K562 (cell line): ENCODE results near the gene SSH3. TPM values are rescaled to one million over a fixed set of nuclear protein-coding genes. Genes with fewer than 3 reads are reported as not detected.
A peak's percentile ranks its signal among the peaks of the same experiment; 100 is the strongest.

Experiments
- CEBPZ ChIP-seq: fragments of 150-350 bp; IDR thresholded peaks from 2 replicates; pipeline ENCODE4 v1.6.1; 2014; ENCODE audit warnings: low read depth, mild to moderate bottlenecking, low read length, borderline replicate concordance
- CREM ChIP-seq: IDR thresholded peaks from 2 replicates; pipeline ENCODE4 v1.6.1; 2014; ENCODE audit warnings: antibody characterized with exemption, low read depth
- CXXC5 ChIP-seq: fragments of 250-450 bp; sonication (Bioruptor Pico); IDR thresholded peaks from 2 replicates; pipeline ENCODE4 v1.8.0; 2022; ENCODE audit warnings: inconsistent platforms, mild to moderate bottlenecking, moderate library complexity
- EHMT2 ChIP-seq: fragments of 450-650 bp; IDR thresholded peaks from 2 replicates; pipeline ENCODE4 v1.6.1; 2018; ENCODE audit warnings: antibody characterized with exemption
- GABPB1 ChIP-seq: sonication (generic); formaldehyde crosslinking; IDR thresholded peaks from 2 replicates; pipeline ENCODE4 v1.8.0; 2022; ENCODE audit warnings: mild to moderate bottlenecking, missing genetic modification reagents
- GATAD2B ChIP-seq: fragments of 450-650 bp; IDR thresholded peaks from 2 replicates; pipeline ENCODE4 v1.6.1; 2017; ENCODE audit warnings: mild to moderate bottlenecking, borderline replicate concordance
- JUNB ChIP-seq: fragments of 450-650 bp; formaldehyde crosslinking; conservative IDR thresholded peaks from 2 replicates; pipeline ENCODE4 v1.4.0; 2020; ENCODE audit warnings: mild to moderate bottlenecking
- JUND ChIP-seq, 2 experiments: IDR thresholded peaks; 2 replicates in 1 of 2; 3 replicates in 1 of 2; pipeline ENCODE4 v1.6.1; 2011; ENCODE audit warnings: borderline replicate concordance in 2 of 2, low read depth in 2 of 2, low read length in 2 of 2, improper control_type of control experiment in 1 of 2, missing biosample characterization in 1 of 2, missing genetic modification characterization in 1 of 2, missing genetic modification reagents in 1 of 2
- MBD2 ChIP-seq: sonication (generic); IDR thresholded peaks from 2 replicates; pipeline ENCODE4 v1.6.1; 2016; ENCODE audit warnings: low read depth, borderline replicate concordance
- NR2C1 ChIP-seq, 2 experiments: fragments of 450-650 bp; IDR thresholded peaks; 2 replicates each; pipeline ENCODE4 v1.6.1; 2017; ENCODE audit warnings: mild to moderate bottlenecking in 2 of 2, antibody characterized with exemption in 1 of 2, inconsistent platforms in 1 of 2, missing compliant biosample characterization in 1 of 2, missing genetic modification characterization in 1 of 2
- RNF2 ChIP-seq: sonication (generic); IDR thresholded peaks from 2 replicates; pipeline ENCODE4 v1.6.1; 2016
- SRF ChIP-seq, 2 experiments: fragments of 250-450, 450-650 bp in 1 of 2; sonication (Bioruptor Pico) in 1 of 2; sonication (generic) in 1 of 2; formaldehyde crosslinking; IDR thresholded peaks; 2 replicates each; pipeline versions ENCODE4 v1.5.0 to v1.5.1; 2020 to 2022; ENCODE audit warnings: mild to moderate bottlenecking in 1 of 2, missing genetic modification reagents in 1 of 2
- ZFP1 ChIP-seq: fragments of 450-650 bp; formaldehyde crosslinking; IDR thresholded peaks from 2 replicates; pipeline ENCODE4 v1.4.0; 2020; ENCODE audit warnings: mild to moderate bottlenecking, mixed read lengths
- ZNF431 ChIP-seq: sonication (generic); formaldehyde crosslinking; IDR thresholded peaks from 2 replicates; pipeline ENCODE4 v1.8.0; 2022; ENCODE audit warnings: mild to moderate bottlenecking, missing genetic modification reagents
- ZNF445 ChIP-seq: fragments of 250-450 bp; sonication (Bioruptor Pico); IDR thresholded peaks from 2 replicates; pipeline ENCODE4 v1.4.0; 2020; ENCODE audit warnings: low read depth, mild to moderate bottlenecking, moderate library complexity
- ZNF717 ChIP-seq: fragments of 250-450 bp; sonication (Bioruptor Pico); IDR thresholded peaks from 2 replicates; pipeline ENCODE4 v1.5.0; 2021
- polyA plus RNA-seq, 8 experiments: library from polyadenylated mRNA; depleted of rRNA in 4 of 8; stranded (reverse) in 5 of 8; unstranded in 3 of 8; fragments of >200 nt; fragmentation: Nextera tagmentation in 2 of 8; fragmentation: Illumina TruSeq in 1 of 8; extraction: Ambion mirVana in 2 of 8; extraction: Trizol in 1 of 8; gene quantifications; 2 replicates each; pipeline versions ENCODE4 v1.2.1 to v1.2.3, GENCODE V29; 2011 to 2014; ENCODE audit warnings: inconsistent platforms in 1 of 8, missing spikeins in 1 of 8
- total RNA-seq, 7 experiments: library from RNA; depleted of rRNA in 6 of 7; stranded (reverse); fragments of >200 nt in 6 of 7; fragmentation: Illumina TruSeq in 2 of 7; extraction: Trizol in 2 of 7; gene quantifications; 2 replicates each; pipeline versions ENCODE4 v1.2.1 to v1.2.3, GENCODE V29; 2011 to 2021; ENCODE audit warnings: low replicate concordance in 1 of 7
- TF ChIP-seq, protein P1 (sequence below), 2 experiments: fragments of 450-650 bp in 1 of 2; sonication (generic) in 1 of 2; formaldehyde crosslinking in 1 of 2; IDR thresholded peaks in 1 of 2; conservative IDR thresholded peaks in 1 of 2; 2 replicates each; pipeline versions ENCODE4 v1.6.1 to v1.8.1; 2016 to 2023; ENCODE audit warnings: mild to moderate bottlenecking in 2 of 2, moderate library complexity in 2 of 2, inconsistent platforms in 1 of 2, missing genetic modification reagents in 1 of 2
- TF ChIP-seq, protein P2 (sequence below): sonication (generic); formaldehyde crosslinking; IDR thresholded peaks from 2 replicates; pipeline ENCODE4 v1.8.0; 2023; ENCODE audit warnings: mild to moderate bottlenecking, missing genetic modification reagents
- TF ChIP-seq, protein P3 (sequence below): fragments of 250-450 bp; sonication (Bioruptor Pico); IDR thresholded peaks from 2 replicates; pipeline ENCODE4 v1.4.0; 2020; ENCODE audit warnings: mild to moderate bottlenecking

The SSH3 gene
- total and polyA plus RNA-seq, 9 of the 15 experiments (the other 6 are each of a cell fraction or from before 2014, with no cell fraction given): 0.07 to 1.0 (median 0.24) TPM; not detected in 3

DNA sequence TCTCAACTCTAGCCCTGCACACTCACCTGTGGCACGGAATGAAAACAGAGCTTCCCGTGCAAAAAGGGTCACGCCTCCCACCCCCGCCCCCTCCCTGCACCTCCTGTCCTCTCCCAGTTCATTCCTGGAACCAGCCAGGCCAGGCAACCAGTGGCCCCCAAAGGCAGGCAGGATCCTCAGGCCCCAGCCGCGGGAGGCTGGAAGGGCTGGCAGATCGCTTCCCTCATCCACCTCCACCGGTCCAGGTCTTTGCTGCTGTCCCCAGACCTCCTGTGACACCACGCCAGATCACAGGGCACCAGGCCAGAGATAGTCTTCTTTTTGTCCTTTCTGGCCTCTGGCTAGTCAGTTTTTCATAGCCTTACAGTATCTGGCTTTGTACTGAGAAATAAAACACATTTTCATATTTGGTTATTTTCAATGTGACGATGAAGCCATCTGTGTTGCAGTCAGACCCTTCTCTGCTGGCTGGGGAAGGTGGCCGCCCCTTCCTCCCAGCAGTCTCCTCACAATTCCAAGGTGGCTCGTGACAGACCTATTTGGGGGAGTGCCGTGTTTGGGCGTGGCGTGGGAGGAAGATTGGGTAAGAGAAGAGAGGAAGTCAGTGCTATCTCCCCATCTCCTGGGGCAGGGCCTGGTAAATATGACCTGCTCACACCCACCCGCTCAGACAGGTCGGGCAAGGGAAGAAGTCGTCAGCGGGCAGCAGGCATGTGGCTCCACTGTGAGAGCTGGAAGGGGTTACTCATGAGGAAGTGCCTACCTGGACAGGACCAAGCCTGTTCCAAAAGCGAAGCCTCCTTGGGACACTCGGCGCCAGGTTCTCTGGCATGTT lies 9.1 kb downstream of the SSH3 start (continued):
- TF ChIP-seq, protein P1, sequence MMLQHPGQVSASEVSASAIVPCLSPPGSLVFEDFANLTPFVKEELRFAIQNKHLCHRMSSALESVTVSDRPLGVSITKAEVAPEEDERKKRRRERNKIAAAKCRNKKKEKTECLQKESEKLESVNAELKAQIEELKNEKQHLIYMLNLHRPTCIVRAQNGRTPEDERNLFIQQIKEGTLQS (IDR thresholded peaks at IDR 0.05): peak; percentile 58; the same call in 1 of the 2 replicates
- TF ChIP-seq, protein P1 (CRISPR knock-in tag; conservative IDR thresholded peaks at IDR 0.05): no peak
- TF ChIP-seq MBD2: peak; percentile 31; the same call in 1 of the 2 replicates
- no peak for TF ChIP-seq GABPB1 (CRISPR knock-in tag)
- TF ChIP-seq CREM: peak; percentile 72
- no peak for TF ChIP-seq JUNB
- no peak for TF ChIP-seq ZNF717
- no peak for TF ChIP-seq ZNF431 (CRISPR knock-in tag)
- no peak for TF ChIP-seq EHMT2
- peak; percentile 69; the same call in 1 of the 2 replicates for TF ChIP-seq JUND (IDR thresholded peaks at IDR 0.05; ENCODE audit: borderline replicate concordance, low read depth, low read length)
- peak; percentile 79; the same call in 1 of the 3 replicates for TF ChIP-seq JUND (tag; IDR thresholded peaks at IDR 0.05; ENCODE audit: borderline replicate concordance, low read depth, low read length)
- TF ChIP-seq, protein P2, sequence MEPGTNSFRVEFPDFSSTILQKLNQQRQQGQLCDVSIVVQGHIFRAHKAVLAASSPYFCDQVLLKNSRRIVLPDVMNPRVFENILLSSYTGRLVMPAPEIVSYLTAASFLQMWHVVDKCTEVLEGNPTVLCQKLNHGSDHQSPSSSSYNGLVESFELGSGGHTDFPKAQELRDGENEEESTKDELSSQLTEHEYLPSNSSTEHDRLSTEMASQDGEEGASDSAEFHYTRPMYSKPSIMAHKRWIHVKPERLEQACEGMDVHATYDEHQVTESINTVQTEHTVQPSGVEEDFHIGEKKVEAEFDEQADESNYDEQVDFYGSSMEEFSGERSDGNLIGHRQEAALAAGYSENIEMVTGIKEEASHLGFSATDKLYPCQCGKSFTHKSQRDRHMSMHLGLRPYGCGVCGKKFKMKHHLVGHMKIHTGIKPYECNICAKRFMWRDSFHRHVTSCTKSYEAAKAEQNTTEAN (CRISPR knock-in tag): no peak
- peak; percentile 81; the same call in 1 of the 2 replicates for TF ChIP-seq RNF2
- peak; percentile 95; the same call in 1 of the 2 replicates for TF ChIP-seq GATAD2B
- TF ChIP-seq, protein P3, sequence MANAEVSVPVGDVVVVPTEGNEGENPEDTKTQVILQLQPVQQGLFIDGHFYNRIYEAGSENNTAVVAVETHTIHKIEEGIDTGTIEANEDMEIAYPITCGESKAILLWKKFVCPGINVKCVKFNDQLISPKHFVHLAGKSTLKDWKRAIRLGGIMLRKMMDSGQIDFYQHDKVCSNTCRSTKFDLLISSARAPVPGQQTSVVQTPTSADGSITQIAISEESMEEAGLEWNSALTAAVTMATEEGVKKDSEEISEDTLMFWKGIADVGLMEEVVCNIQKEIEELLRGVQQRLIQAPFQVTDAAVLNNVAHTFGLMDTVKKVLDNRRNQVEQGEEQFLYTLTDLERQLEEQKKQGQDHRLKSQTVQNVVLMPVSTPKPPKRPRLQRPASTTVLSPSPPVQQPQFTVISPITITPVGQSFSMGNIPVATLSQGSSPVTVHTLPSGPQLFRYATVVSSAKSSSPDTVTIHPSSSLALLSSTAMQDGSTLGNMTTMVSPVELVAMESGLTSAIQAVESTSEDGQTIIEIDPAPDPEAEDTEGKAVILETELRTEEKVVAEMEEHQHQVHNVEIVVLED: no peak
- no peak for TF ChIP-seq CEBPZ
- peak; percentile 50; the same call in 1 of the 2 replicates for TF ChIP-seq NR2C1 (IDR thresholded peaks at IDR 0.05)
- TF ChIP-seq NR2C1 (tag; IDR thresholded peaks at IDR 0.05): peak; percentile 45; the same call in 1 of the 2 replicates
- peak; percentile 41 for TF ChIP-seq CXXC5 (CRISPR knock-in tag)
- TF ChIP-seq SRF (CRISPR knock-in tag; IDR thresholded peaks at IDR 0.05): 0 out of 4 replicates have a peak, but pooled peaks of 1 of the 2 experiments have one; percentile 71
- no peak for TF ChIP-seq ZFP1
- no peak for TF ChIP-seq ZNF445 (CRISPR knock-in tag)
